Endodermal cell (in vitro differentiated cells): ENCODE measurements around the gene CLCN2. TPM values are rescaled to one million over a fixed set of nuclear protein-coding genes. Genes with fewer than 3 reads are reported as not detected.
A peak's percentile ranks its signal among the peaks of the same experiment; 100 is the strongest.

ENCODE experiments used
- DNase-seq: peaks from one replicate; pipeline ENCODE4 v3.0.0-alpha.2; 2017
- H3K27ac ChIP-seq: 2 replicates; pipeline ENCODE4 v1.5.1; 2013; ENCODE audit warnings: mild to moderate bottlenecking, low read depth, low read length, moderate library complexity
- H3K27me3 ChIP-seq: 2 replicates; pipeline ENCODE4 v1.6.1; 2013; ENCODE audit warnings: mild to moderate bottlenecking, low read length, moderate library complexity; ENCODE audit not compliant: insufficient read depth, control insufficient read depth, poor library complexity, severe bottlenecking
- H3K36me3 ChIP-seq: 2 replicates; pipeline ENCODE4 v1.7.0; 2013; ENCODE audit warnings: mild to moderate bottlenecking, low read length, moderate library complexity; ENCODE audit not compliant: control insufficient read depth, insufficient read depth
- H3K4me1 ChIP-seq: one replicate; pipeline ENCODE4 v1.7.0; 2013; ENCODE audit warnings: low read length; ENCODE audit not compliant: control insufficient read depth, insufficient read depth
- H3K4me3 ChIP-seq: 2 replicates; pipeline ENCODE4 v1.5.1; 2013; ENCODE audit warnings: mild to moderate bottlenecking, low read length, moderate library complexity
- H3K9ac ChIP-seq: 2 replicates; pipeline ENCODE4 v1.6.1; 2013; ENCODE audit warnings: mild to moderate bottlenecking, low read length, moderate library complexity; ENCODE audit not compliant: poor library complexity, severe bottlenecking; ENCODE audit errors: extremely low read depth
- H3K9me3 ChIP-seq: 2 replicates; pipeline ENCODE4 v1.6.1; 2013; ENCODE audit warnings: mild to moderate bottlenecking, low read length, moderate library complexity; ENCODE audit not compliant: control insufficient read depth
- H3K27ac Mint-ChIP-seq: 2 replicates; pipeline ENCODE4 v1.8.0; 2020; ENCODE audit warnings: mixed read lengths
- H3K27me3 Mint-ChIP-seq: 2 replicates; pipeline ENCODE4 v1.8.0; 2021; ENCODE audit warnings: mild to moderate bottlenecking, mixed read lengths; ENCODE audit not compliant: insufficient read depth
- H3K36me3 Mint-ChIP-seq: 2 replicates; pipeline ENCODE4 v1.8.0; 2020; ENCODE audit warnings: low read depth, mixed read lengths
- H3K4me1 Mint-ChIP-seq: 2 replicates; pipeline ENCODE4 v1.8.0; 2020; ENCODE audit warnings: mixed read lengths
- H3K4me3 Mint-ChIP-seq: 2 replicates; pipeline ENCODE4 v1.8.0; 2020; ENCODE audit warnings: mild to moderate bottlenecking, moderate library complexity, mixed read lengths
- H3K9me3 Mint-ChIP-seq: 2 replicates; pipeline ENCODE4 v1.8.0; 2020; ENCODE audit warnings: mild to moderate bottlenecking, mixed read lengths
- WGBS, 2 experiments: methylation state at CpG; one replicate each; pipeline versions ENCODE4 v1.1.5 to v1.1.7; 2013; ENCODE audit warnings: missing lambda C conversion rate in 2 of 2, mixed read lengths in 1 of 2; ENCODE audit not compliant: insufficient coverage in 1 of 2, insufficient read length in 1 of 2; 5-methylcytosine and 5-hydroxymethylcytosine counted together
- total RNA-seq, 2 donors: library from RNA; stranded (reverse); fragmentation: NEBNext Ultra II Directional in 1 of 2; extraction: Animal tissue kit (Norgen Biotek cat#: 25700) in 1 of 2; gene quantifications; 2 replicates in 1 of 2; 3 replicates in 1 of 2; pipeline ENCODE4 v1.2.1, GENCODE V29; 2021
- TF ChIP-seq, protein P1 (sequence below): fragments of 200-600 bp; sonication (generic); conservative IDR thresholded peaks from 2 replicates; pipeline ENCODE4 v1.5.0; 2021; ENCODE audit warnings: antibody characterized with exemption, mild to moderate bottlenecking

Gene CLCN2
- total RNA-seq, 2 donors from 2014 or later: 32.4 to 38.4 TPM

DNA sequence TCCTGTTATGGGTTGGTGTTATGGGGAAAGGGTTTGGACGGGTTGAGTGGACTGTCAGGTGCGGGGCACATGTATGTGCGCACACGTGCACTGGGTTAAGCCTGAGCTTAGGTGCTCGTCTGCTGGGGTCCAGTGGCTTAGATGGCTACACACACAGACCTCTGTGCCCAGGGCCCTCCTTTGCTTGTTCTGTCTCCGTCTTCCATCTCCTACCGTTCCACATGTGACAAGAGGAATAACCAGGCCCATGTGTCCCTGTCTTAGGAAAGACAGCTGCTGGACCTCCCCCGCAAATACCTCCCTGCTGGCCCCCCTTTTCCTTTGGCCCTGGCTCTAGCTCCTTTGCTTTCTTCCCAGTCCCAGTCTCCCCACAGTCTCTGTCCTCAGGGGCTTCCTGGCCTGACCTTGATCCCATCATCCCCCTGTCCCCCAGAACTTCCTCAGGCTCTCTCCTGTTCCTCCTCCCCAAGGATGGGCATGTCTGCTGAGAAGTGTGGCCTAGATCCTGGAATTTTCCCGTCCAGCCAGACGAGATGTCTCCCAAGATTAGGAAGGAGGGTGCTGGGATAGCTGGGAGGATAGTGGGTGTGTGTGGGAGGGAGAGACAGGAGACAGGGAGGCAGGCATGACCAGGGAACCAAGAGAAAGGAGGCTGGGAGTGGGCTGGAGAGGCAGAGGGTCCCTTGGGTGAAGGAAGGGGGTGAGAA, 17.4 kb upstream of the CLCN2 start:
- Mint-ChIP-seq H3K27ac (no peak overlapping the region), H3K4me1 (peaks cover 33% of the 10 kb centered on the region), H3K36me3 (no peaks in the 10 kb centered on the region), H3K4me3 (peak overlapping the region; percentile 58), H3K9me3 (no peaks in the 10 kb centered on the region), H3K27me3 (peaks cover 56% of the 10 kb centered on the region)
- Histone ChIP-seq H3K9me3 (no peaks in the 10 kb centered on the region), H3K9ac (no peak overlapping the region), H3K4me1 (peaks cover 6% of the 10 kb centered on the region), H3K4me3 (no peak overlapping the region), H3K36me3 (no peaks in the 10 kb centered on the region), H3K27ac (no peak overlapping the region), H3K27me3 (peaks cover 46% of the 10 kb centered on the region)
- DNase-seq: peak; percentile 47
- WGBS, 2 experiments: 89 to 90% methylated on average over 3 to 10 of the region's 10 CpGs
- TF ChIP-seq, protein P1, sequence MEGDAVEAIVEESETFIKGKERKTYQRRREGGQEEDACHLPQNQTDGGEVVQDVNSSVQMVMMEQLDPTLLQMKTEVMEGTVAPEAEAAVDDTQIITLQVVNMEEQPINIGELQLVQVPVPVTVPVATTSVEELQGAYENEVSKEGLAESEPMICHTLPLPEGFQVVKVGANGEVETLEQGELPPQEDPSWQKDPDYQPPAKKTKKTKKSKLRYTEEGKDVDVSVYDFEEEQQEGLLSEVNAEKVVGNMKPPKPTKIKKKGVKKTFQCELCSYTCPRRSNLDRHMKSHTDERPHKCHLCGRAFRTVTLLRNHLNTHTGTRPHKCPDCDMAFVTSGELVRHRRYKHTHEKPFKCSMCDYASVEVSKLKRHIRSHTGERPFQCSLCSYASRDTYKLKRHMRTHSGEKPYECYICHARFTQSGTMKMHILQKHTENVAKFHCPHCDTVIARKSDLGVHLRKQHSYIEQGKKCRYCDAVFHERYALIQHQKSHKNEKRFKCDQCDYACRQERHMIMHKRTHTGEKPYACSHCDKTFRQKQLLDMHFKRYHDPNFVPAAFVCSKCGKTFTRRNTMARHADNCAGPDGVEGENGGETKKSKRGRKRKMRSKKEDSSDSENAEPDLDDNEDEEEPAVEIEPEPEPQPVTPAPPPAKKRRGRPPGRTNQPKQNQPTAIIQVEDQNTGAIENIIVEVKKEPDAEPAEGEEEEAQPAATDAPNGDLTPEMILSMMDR: no peak

DNA sequence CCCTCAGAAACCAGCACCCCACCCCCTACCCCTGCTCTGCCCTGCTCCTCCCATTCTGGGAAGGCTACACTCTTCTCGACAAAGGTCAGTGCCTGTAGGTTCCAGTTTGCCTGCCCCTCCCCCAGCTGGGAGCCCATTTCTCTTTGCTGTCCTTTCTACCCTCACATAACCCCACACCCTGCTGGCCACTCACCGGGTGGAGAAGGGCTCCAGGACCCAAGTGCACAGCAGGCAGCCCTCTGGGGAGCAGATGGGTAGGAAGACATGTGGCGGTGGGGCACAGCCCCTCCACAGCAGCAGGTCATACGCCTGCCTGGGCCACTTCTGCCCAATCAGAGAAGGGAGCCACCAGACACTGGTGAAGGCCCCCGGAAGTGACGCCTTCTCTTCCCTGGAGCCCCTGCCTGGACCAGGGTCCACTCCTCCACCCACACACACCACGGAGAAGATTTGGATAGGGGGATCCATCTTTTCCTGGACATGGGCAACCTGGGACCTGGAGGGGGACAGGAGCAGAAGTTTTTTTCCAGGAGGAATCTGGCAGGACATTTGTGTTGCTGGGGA, 16.6 kb upstream of the CLCN2 start, which contains the start of gene THPO:
Gene THPO, minus strand, starts transcription at position 326 of the 564 bp plus-strand sequence. CDS start 1,948 bp downstream, outside the sequence.
- TF ChIP-seq, protein P1: no peak
- peak; percentile 70 for DNase-seq
- Histone ChIP-seq H3K36me3 (no peaks in the 10 kb centered on the region), H3K4me1 (peaks cover 6% of the 10 kb centered on the region), H3K27ac (no peak within 1 kb of the TSS), H3K4me3 (no peak within 1 kb of the TSS), H3K9me3 (no peaks in the 10 kb centered on the region), H3K9ac (no peak within 1 kb of the TSS), H3K27me3 (peaks cover 45% of the 10 kb centered on the region)
- Mint-ChIP-seq H3K4me3 (peak within 1 kb of the TSS; percentile 58), H3K36me3 (no peaks in the 10 kb centered on the region), H3K27me3 (peaks cover 51% of the 10 kb centered on the region), H3K4me1 (peaks cover 33% of the 10 kb centered on the region), H3K9me3 (no peaks in the 10 kb centered on the region), H3K27ac (no peak within 1 kb of the TSS)
- 62 to 100% methylated on average over 1 to 7 of the region's 7 CpGs for WGBS, 2 experiments

DNA sequence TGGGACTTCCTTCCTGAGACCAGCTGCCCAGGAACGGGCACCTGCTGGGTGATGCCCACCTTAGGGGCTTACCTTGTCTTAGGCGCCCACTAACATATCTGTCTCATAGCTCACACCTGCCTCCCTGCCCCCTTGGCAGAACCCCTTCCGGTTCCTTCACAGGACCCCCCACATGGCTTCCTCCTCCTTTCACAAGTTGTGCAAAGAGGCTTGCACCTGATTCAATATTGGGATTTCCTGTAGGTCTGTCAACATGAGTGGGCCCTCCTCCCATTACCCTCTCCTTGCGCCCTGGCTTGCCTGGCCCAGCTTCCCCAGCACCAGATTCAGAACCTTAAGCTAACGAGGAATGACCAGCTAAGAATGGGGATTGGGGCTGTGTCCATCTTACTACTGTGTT, 16.0 kb upstream of the CLCN2 start:
- H3K4me3 ChIP-seq: no peak overlapping the region
- no peaks in the 10 kb centered on the region for H3K36me3 ChIP-seq
- H3K9me3 Mint-ChIP-seq: no peaks in the 10 kb centered on the region
- WGBS, 2 experiments: 85% methylated on average over 4 to 5 of the region's 5 CpGs
- no peaks in the 10 kb centered on the region for H3K9me3 ChIP-seq
- peaks cover 6% of the 10 kb centered on the region for H3K4me1 ChIP-seq
- H3K9ac ChIP-seq: no peak overlapping the region
- no peak overlapping the region for H3K27ac Mint-ChIP-seq
- H3K4me1 Mint-ChIP-seq: peaks cover 34% of the 10 kb centered on the region
- H3K27me3 Mint-ChIP-seq: peaks cover 45% of the 10 kb centered on the region
- peak; percentile 48 for DNase-seq
- H3K27me3 ChIP-seq: peaks cover 39% of the 10 kb centered on the region
- no peaks in the 10 kb centered on the region for H3K36me3 Mint-ChIP-seq
- TF ChIP-seq, protein P1: no peak
- no peak overlapping the region for H3K27ac ChIP-seq
- peak overlapping the region; percentile 58 for H3K4me3 Mint-ChIP-seq
